ENCODE data around the gene RHBDF2.

Gene RHBDF2

GRCh38 chr17:76491271-76492122 is 9.7 kb downstream of the RHBDF2 start:
- no peak overlapping the region for H3K27ac ChIP-seq
- TF ChIP-seq CTCF (IDR thresholded peaks at IDR 0.05), result no peak
- intact Hi-C loops (cut with DNase I; ENCODE audit: low total_unique reads), result no loop called here
- peaks cover 0 to 10% (median 2%) of the 10 kb centered on the region in 4 donors for H3K4me1 ChIP-seq
- DNase-seq, result no peak
- H3K9me3 ChIP-seq, result no peaks in the 10 kb centered on the region
- H3K27me3 ChIP-seq, result no peaks in the 10 kb centered on the region
- H3K4me3 ChIP-seq, result no peak overlapping the region
- H3K36me3 ChIP-seq, result peaks cover 0 to 7% (median 0%) of the 10 kb centered on the region in 3 donors

- TF ChIP-seq CTCF (IDR thresholded peaks at IDR 0.05), result no peak
- Histone ChIP-seq H3K27ac (no peak overlapping the region), H3K4me3 (no peak overlapping the region), H3K4me1 (peaks cover 0 to 10% (median 2%) of the 10 kb centered on the region in 4 donors), H3K36me3 (peaks cover 0 to 7% (median 0%) of the 10 kb centered on the region in 3 donors), H3K27me3 (no peaks in the 10 kb centered on the region), H3K9me3 (no peaks in the 10 kb centered on the region)
- intact Hi-C loops (cut with DNase I; ENCODE audit: low total_unique reads), result no loop called here
- DNase-seq, result no peak
Observed at GRCh38 chr17:76490112-76490710, 11.0 kb downstream of the RHBDF2 start.

GRCh38 chr17:76487451-76488192 is 13.6 kb downstream of the RHBDF2 start:
- no peak overlapping the region for H3K27ac ChIP-seq
- H3K9me3 ChIP-seq, result no peaks in the 10 kb centered on the region
- no peak for TF ChIP-seq CTCF (IDR thresholded peaks at IDR 0.05)
- intact Hi-C loops (cut with DNase I; ENCODE audit: low total_unique reads), result no loop called here
- H3K27me3 ChIP-seq, result no peaks in the 10 kb centered on the region
- no peaks in the 10 kb centered on the region for H3K4me1 ChIP-seq
- H3K4me3 ChIP-seq, result no peak overlapping the region
- DNase-seq, result no peak
- H3K36me3 ChIP-seq, result peaks cover 0 to 7% (median 0%) of the 10 kb centered on the region in 3 donors

GRCh38 chr17:76485569-76485968 is 15.7 kb downstream of the RHBDF2 start:
- H3K36me3 ChIP-seq, result peaks cover 0 to 16% (median 0%) of the 10 kb centered on the region in 3 donors
- no peaks in the 10 kb centered on the region for H3K9me3 ChIP-seq
- H3K4me3 ChIP-seq, result no peak overlapping the region
- no peaks in the 10 kb centered on the region for H3K4me1 ChIP-seq
- H3K27ac ChIP-seq, result no peak overlapping the region
- no peak for TF ChIP-seq CTCF (IDR thresholded peaks at IDR 0.05)
- DNase-seq, result peak in 1 of 2 donors; percentile 59
- intact Hi-C loops (cut with DNase I; ENCODE audit: low total_unique reads), result no loop called here
- no peaks in the 10 kb centered on the region for H3K27me3 ChIP-seq

- H3K36me3 ChIP-seq, result peaks cover 0 to 22% (median 0%) of the 10 kb centered on the region in 3 donors
- no peaks in the 10 kb centered on the region for H3K27me3 ChIP-seq
- H3K27ac ChIP-seq, result no peak overlapping the region
- DNase-seq, result no peak
- no peaks in the 10 kb centered on the region for H3K4me1 ChIP-seq
- no peak for TF ChIP-seq CTCF (IDR thresholded peaks at IDR 0.05)
- no peaks in the 10 kb centered on the region for H3K9me3 ChIP-seq
- H3K4me3 ChIP-seq, result no peak overlapping the region
- intact Hi-C loops (cut with DNase I; ENCODE audit: low total_unique reads), result no loop called here
Observed at GRCh38 chr17:76484228-76484725, 16.9 kb downstream of the RHBDF2 start.
